ENCODE results near the gene MED31.
"Not testable (repeated sequence)": the region's sequence is repeated elsewhere in the genome, so short reads cannot be mapped to it uniquely, and the experiment has no call there.

The MED31 gene

GRCh38 chr17:6651354-6651918 is at the start of gene MED31, which contains the start of gene C17orf100:
Gene MED31 (minus strand): TSS chr17:6651605. CDS start chr17:6651528, 77 bp downstream.
Gene C17orf100 (plus strand): TSS chr17:6651762. CDS start chr17:6651914, 152 bp downstream.
- peak; percentile 97 for DNase-seq

GRCh38 chr17:6700948-6701307 is 49.5 kb upstream of the MED31 start:
- DNase-seq: no peak

GRCh38 chr17:6699997-6700947 is 48.9 kb upstream of the MED31 start:
- no peak for DNase-seq

GRCh38 chr17:6698004-6698403 is 46.6 kb upstream of the MED31 start:
- no peak for DNase-seq

GRCh38 chr17:6696906-6697305 is 45.5 kb upstream of the MED31 start:
- DNase-seq: no peak

- DNase-seq: no peak
Measured at GRCh38 chr17:6695565-6695964, 44.2 kb upstream of the MED31 start.

GRCh38 chr17:6695051-6695450 is 43.6 kb upstream of the MED31 start:
- DNase-seq: no peak

- not testable (repeated sequence) for DNase-seq
Measured at GRCh38 chr17:6691958-6692357, 40.6 kb upstream of the MED31 start.

- DNase-seq: no peak
Measured at GRCh38 chr17:6691546-6691945, 40.1 kb upstream of the MED31 start.

- DNase-seq: no peak
Measured at GRCh38 chr17:6690641-6691040, 39.2 kb upstream of the MED31 start.

GRCh38 chr17:6688944-6689343 is 37.5 kb upstream of the MED31 start:
- DNase-seq: no peak

GRCh38 chr17:6686026-6686425 is 34.6 kb upstream of the MED31 start:
- no peak for DNase-seq

- no peak for DNase-seq
Measured at GRCh38 chr17:6684881-6685767, 33.7 kb upstream of the MED31 start.

- DNase-seq: no peak
Measured at GRCh38 chr17:6684460-6684783, 33.0 kb upstream of the MED31 start.

- DNase-seq: no peak
Measured at GRCh38 chr17:6683730-6684459, 32.5 kb upstream of the MED31 start.

- no peak for DNase-seq
Measured at GRCh38 chr17:6683081-6683684, 31.8 kb upstream of the MED31 start.

- DNase-seq: no peak
Measured at GRCh38 chr17:6682339-6682738, 30.9 kb upstream of the MED31 start.

GRCh38 chr17:6681671-6682070 is 30.3 kb upstream of the MED31 start:
- DNase-seq: no peak

GRCh38 chr17:6681176-6681575 is 29.8 kb upstream of the MED31 start:
- DNase-seq: no peak

GRCh38 chr17:6679241-6679640 is 27.8 kb upstream of the MED31 start:
- DNase-seq: no peak

- DNase-seq: no peak
Measured at GRCh38 chr17:6677946-6678345, 26.5 kb upstream of the MED31 start.

- peak; percentile 73 for DNase-seq
Measured at GRCh38 chr17:6677158-6677831, 25.9 kb upstream of the MED31 start.

Measured in right forelimb (tissue), 1 donor.